A673 (cell line): ENCODE data around the gene LRRFIP1. TPM values are rescaled to one million over a fixed set of nuclear protein-coding genes. Genes with fewer than 3 reads are reported as not detected.
A peak's percentile ranks its signal among the peaks of the same experiment; 100 is the strongest.

Source experiments
- BruUV-seq: library from RNA; stranded (reverse); fragments of 400-500 nt; replicated peaks from 2 replicates; lab custom pipeline; 2021; lab: Mats Ljungman, UMichigan
- CTCF ChIA-PET: fragments of 300-600 bp; sonication (Branson Sonifier 250); formaldehyde crosslinking; loops from one replicate; lab custom pipeline; 2022; ENCODE audit warnings: antibody characterized with exemption; lab: Charles Lee
- POLR2A ChIA-PET: fragments of 300-600 bp; sonication (Branson Sonifier 250); formaldehyde crosslinking; loops from one replicate; lab custom pipeline; 2022; ENCODE audit warnings: antibody characterized with exemption; ENCODE audit not compliant: low non-redundant PET; lab: Charles Lee
- DNase-seq: peaks from one replicate; pipeline ENCODE4 v3.0.0-alpha.2; 2015; ENCODE audit warnings: low spot score
- H3K27ac ChIP-seq: fragments of 200-600 bp; sonication (generic); 2 replicates; pipeline ENCODE4 v1.5.1; 2016; ENCODE audit warnings: mixed run types, low read depth, mild to moderate bottlenecking, mixed read lengths, antibody characterized with exemption, low read length; ENCODE audit not compliant: poor library complexity, severe bottlenecking
- H3K27me3 ChIP-seq: fragments of 200-600 bp; sonication (generic); replicated peaks from 2 replicates; pipeline ENCODE4 v1.6.1; 2017; ENCODE audit warnings: mixed run types, low read depth, mild to moderate bottlenecking, mixed read lengths, antibody characterized with exemption, low read length; ENCODE audit not compliant: insufficient read depth, poor library complexity
- H3K36me3 ChIP-seq: fragments of 200-600 bp; sonication (generic); 2 replicates; pipeline ENCODE4 v1.6.1; 2016; ENCODE audit warnings: mixed run types, mild to moderate bottlenecking, mixed read lengths, antibody characterized with exemption, low read length; ENCODE audit not compliant: insufficient read depth, poor library complexity, severe bottlenecking
- H3K4me1 ChIP-seq: fragments of 200-600 bp; sonication (generic); 2 replicates; pipeline ENCODE4 v1.6.1; 2017; ENCODE audit warnings: mixed run types, mild to moderate bottlenecking, mixed read lengths, antibody characterized with exemption, low read length; ENCODE audit not compliant: insufficient read depth, poor library complexity, severe bottlenecking
- H3K4me3 ChIP-seq: fragments of 200-600 bp; sonication (generic); 2 replicates; pipeline ENCODE4 v1.5.1; 2016; ENCODE audit warnings: low read depth, mixed run types, mild to moderate bottlenecking, mixed read lengths, low read length; ENCODE audit not compliant: poor library complexity, severe bottlenecking
- H3K9me3 ChIP-seq: fragments of 200-600 bp; sonication (generic); 2 replicates; pipeline ENCODE4 v1.6.1; 2016; ENCODE audit warnings: mixed run types, low read depth, mild to moderate bottlenecking, mixed read lengths, antibody characterized with exemption, low read length; ENCODE audit not compliant: poor library complexity, severe bottlenecking
- CTCF ChIP-seq: fragments of 300-800, 200-600 bp; sonication (generic); conservative IDR thresholded peaks from 2 replicates; pipeline ENCODE4 v1.5.1; 2017; ENCODE audit warnings: low read depth, mild to moderate bottlenecking, antibody characterized with exemption, low read length, moderate library complexity, mixed read lengths
- EZH2 ChIP-seq: fragments of 200-600 bp; sonication (generic); IDR thresholded peaks from 2 replicates; pipeline ENCODE4 v1.6.1; 2017; ENCODE audit warnings: borderline replicate concordance, low read depth, mild to moderate bottlenecking, mixed read lengths, antibody characterized with exemption, low read length; ENCODE audit not compliant: poor library complexity, severe bottlenecking
- intact Hi-C: fragments of 100-400 bp; cut with micrococcal nuclease; formaldehyde crosslinking; loops from one replicate; pipeline ENCODE4 v1.10.0; 2022; ENCODE audit not compliant: unreplicated experiment
- total RNA-seq: library from RNA; stranded (reverse); gene quantifications from 2 replicates; pipeline ENCODE4 v1.2.3, GENCODE V29; 2021

Gene LRRFIP1
- total RNA-seq, 1 experiment from 2014 or later, result 69.3 TPM

DNA sequence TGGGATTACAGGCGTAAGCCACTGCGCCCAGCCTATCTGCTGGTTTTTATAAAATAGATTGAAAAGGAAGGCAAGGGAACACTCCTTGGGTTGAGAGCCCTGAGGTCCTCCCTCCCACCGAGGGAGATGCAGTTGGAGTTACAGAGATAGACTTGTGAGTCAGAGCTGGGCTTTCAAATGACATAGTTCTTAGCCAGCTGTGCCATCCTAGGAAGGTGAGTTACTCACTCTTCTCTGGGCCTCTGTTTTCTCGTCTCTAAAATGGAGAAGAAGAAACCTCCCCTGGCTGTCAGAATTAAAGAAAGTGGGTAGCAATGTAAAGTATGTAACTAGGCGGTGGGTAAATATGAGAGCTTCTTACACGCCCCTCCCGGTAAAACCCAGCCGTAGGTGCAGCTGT, 2.4 kb downstream of the LRRFIP1 start:
- H3K9me3 ChIP-seq, result peaks cover 5% of the 10 kb centered on the region
- intact Hi-C loops, result no loop called here
- no peaks in the 10 kb centered on the region for H3K36me3 ChIP-seq
- TF ChIP-seq EZH2 (no peak), CTCF (no peak)
- POLR2A ChIA-PET, result no interaction called here
- CTCF ChIA-PET, result interaction anchor here (0.6 kb wide), 1 partner anchor 83 kb away, joined by 3 read pairs; no protein-coding TSS in a partner anchor
- H3K4me1 ChIP-seq, result no peaks in the 10 kb centered on the region
- H3K27me3 ChIP-seq, result no peaks in the 10 kb centered on the region
- no peak overlapping the region for H3K4me3 ChIP-seq
- no peak overlapping the region for H3K27ac ChIP-seq
- no peak for DNase-seq
- no TSS peak for BruUV-seq

DNA sequence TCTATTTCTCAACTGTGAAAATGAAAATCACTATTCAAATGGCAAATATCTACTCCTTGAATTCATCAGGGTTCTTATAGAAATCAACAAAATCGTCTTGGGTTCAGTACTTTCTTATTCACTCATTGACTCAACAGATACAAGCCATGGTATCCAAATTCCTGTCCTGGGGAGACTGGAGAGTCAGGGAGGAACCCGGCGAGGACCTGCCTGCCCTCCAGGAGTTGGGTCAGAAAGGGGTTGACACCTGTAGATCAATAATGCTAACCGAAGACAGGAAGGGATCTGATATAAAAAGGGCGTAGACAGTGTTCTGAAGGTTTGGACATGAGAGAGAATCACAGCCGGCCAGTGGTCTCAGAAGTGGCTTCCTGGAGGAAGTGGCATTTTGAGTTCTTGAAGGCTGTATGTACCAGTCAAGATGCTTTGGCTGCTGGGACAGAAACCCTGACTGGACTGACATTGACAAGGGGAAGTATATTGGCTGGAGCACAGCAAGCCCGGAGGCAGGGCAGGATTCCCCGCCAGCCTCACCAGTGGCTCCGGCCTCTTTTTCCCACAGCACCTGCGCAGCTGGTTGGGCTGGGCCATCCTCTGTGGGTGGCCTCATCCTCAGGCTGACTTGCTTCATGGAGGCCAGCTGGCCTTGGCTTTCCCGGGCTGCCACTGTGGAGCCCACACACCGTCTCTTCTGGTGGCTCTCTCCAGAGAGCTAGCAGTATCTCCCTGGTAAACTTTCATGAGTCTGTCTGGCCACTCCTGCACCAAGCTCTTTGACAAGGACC, 3.0 kb downstream of the LRRFIP1 start:
- POLR2A ChIA-PET, result no interaction called here
- CTCF ChIA-PET, result interaction anchor here (0.6 kb wide), 1 partner anchor 82 kb away, joined by 3 read pairs; no protein-coding TSS in a partner anchor
- intact Hi-C loops, result no loop called here
- H3K27ac ChIP-seq, result no peak overlapping the region
- BruUV-seq, result TSS peak; percentile 20
- no peak overlapping the region for H3K4me3 ChIP-seq
- no peaks in the 10 kb centered on the region for H3K4me1 ChIP-seq
- no peak for DNase-seq
- H3K9me3 ChIP-seq, result peaks cover 11% of the 10 kb centered on the region
- no peaks in the 10 kb centered on the region for H3K36me3 ChIP-seq
- TF ChIP-seq EZH2 (no peak), CTCF (no peak)
- H3K27me3 ChIP-seq, result no peaks in the 10 kb centered on the region

DNA sequence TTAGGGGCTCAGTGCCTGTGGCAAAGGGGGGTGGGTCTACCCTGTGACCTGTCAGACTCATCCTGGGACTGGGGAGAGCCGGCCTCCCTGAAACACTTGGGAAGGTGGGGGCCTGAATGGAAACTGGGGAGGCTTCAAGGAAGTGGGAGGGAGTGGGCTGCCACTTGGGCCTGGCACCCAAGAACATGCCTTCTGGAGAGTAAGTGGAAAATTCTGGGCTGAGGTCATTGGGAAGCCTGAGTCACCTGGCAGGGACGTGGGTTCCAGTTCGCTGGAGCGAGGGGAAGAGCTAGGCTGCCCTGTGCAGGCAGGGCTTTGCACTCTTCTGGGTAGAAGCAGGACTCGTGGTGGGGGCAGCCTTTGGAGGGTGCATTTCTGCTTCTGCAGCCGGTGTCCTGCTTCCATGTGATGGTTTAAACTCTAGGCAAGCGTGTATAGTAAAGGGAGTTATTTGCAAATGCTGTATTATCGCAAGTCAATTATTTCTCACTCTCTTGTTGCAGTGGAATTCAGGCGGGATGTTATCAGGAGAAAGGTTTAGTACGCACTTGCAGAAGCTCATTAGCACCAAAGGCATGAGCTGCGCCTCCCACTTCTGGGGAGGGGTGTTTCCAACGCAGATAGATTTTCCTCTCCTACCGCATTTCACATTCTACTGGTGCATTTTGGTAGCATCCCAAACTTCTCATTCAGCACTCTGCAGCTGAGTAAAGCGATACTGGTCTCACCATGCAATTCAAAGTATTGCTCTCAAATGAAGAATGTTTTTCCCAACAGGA, 3.8 kb downstream of the LRRFIP1 start:
- POLR2A ChIA-PET, result no interaction called here
- TF ChIP-seq CTCF (no peak), EZH2 (no peak)
- CTCF ChIA-PET, result no interaction called here
- DNase-seq, result no peak
- Histone ChIP-seq H3K27ac (no peak overlapping the region), H3K4me1 (no peaks in the 10 kb centered on the region), H3K36me3 (no peaks in the 10 kb centered on the region), H3K9me3 (peaks cover 11% of the 10 kb centered on the region), H3K4me3 (no peak overlapping the region), H3K27me3 (no peaks in the 10 kb centered on the region)
- no TSS peak for BruUV-seq
- intact Hi-C loops, result no loop called here
